HG02885 (cell line): ENCODE measurements around the gene RDH14.

ENCODE experiments used
- ATAC-seq: cut with Tn5 transposase; IDR thresholded peaks from one replicate; pipeline ENCODE4 v1.9.1; 2021; ENCODE audit warnings: mild to moderate bottlenecking; ENCODE audit not compliant: unreplicated experiment, poor library complexity

RDH14 gene

DNA sequence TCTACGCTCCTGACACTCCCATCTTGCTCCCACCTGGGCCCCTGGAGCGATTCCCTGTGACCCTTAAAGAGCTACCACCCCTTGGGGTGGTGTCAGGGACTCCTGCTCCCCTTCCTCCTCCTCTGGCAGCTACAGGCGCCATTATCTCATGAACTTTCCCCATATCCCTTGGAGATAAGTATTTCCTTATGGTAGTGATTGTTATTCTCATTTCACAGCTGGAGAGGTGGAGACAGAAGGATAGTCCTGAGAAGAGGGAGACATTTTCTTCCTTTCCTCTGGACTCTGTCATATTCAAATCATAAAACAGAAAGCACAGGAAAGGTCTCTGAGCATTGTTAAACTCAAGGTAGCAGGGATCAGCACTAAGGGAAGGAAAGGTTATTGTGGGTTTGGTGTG, 34.6 kb downstream of the RDH14 start:
- no peak for ATAC-seq

DNA sequence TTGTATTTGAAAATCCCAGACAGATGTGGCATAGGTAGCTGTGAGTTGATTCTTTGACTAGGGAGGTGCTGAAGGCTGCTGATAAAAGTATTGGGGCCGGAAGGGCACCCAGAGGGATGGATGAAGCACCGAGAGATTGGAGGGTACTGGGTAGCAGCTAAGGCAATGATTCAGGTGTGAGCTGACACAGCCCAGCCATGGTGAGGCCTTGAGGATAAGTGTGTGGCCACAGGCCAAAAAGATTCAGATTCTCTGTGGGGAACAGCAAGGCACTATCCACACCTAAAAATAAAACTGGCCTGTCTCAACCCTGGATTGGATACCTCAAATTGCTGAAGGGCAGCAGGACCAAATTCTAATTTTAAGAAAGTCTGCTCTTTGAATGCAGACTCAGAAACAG, 35.2 kb downstream of the RDH14 start:
- ATAC-seq = no peak

DNA sequence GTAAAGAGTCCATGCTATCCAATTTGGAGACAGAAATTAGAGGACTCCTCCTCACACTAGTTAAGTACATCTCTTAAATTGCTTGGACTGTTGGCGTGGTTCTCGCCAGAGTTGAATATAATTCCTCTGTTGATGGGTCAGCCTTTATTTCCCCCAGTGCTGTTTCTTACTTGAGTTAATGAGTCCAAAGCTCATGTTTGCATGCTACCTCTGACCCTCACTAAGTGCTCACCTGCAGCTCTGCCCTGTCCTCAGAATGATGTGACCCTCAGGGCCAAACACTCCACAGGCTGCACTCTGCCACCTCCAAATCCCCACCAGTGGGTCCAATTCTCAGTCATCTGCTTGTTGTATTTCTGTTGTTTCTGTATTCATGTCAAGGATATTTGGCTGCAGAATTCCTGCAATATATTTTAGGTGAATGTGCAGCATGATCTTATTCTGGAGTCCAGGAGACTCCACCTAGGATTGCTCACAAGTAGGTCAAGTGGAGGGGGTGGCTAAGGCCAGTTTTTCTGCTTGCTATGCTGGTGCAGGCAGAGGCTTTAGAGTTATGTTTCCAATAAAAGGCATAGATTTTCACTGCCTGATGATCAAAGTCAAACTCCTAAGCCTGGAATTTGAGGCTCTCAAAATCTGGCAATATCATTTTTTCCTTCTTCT, 37.8 kb downstream of the RDH14 start:
- no peak for ATAC-seq

DNA sequence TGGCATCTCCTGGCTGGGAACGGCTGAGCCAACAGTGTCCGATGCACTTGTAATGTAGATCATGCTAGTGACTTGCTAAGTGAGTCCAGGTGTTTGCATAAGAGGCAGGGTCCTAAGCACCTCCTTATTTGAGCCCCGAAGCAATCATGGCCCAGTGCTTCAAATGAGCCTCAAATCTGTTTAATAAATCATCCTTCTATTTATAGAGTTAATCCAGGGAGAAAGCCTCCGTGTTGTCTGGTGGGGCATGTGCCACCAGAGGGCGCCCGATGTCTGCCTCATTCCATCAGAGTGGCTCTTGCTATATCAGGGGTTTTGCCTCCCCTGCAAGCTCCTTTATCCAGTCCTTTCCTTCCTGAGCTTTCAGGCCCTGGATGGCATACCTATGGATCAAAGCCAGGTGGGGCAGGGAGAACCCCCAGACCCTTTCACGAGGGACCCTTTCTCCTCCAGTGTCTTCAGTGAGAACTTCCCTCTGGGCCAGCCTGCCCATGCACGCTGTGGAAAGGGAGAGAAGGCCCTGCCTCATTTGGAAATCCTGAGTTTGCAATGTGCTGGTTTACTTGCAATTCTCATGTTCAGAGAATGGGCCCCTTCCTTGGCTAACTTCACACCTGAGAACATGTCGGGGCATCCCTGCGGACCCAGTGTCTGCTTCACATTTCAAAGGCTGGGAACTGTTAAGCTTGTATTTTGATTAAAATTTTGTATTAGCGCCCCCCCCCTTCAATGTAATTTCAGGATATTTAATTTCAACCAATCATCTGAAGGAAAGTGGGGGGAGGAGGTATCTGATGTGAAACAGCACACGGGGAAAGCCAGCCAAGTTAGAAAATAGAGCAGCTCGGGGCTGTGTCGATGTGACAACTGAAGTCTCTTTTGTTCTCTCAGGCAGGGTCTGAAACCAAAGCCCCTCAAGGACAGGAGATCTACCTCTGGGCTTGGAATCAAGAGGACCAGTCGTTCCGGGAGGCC, 39.7 kb downstream of the RDH14 start:
- peak; percentile 91 for ATAC-seq

DNA sequence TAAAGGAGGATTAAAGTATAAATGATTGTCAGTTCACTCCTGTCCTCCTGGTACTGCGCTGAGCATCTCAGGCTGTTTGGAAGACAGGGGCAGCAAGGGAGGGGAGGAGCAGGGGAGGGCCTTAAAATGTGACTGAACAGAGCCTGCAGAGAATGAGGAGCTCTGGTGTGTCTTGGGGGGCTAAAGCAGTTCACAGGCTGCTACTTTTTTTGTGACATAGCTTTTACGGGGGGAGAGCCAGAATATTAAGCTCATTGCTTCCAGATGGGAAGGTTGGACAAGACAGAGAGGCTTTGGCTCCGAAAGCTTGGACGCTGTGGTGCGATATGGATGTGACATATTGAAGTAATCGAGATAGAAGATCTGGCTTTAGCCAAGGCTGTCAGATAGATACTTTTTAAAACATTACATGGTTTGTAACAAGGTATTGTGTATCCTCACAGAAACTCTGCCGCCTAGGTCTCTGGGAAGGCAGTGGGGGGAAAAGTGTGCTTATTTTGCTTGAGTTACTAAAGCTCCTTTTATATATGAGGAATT, 40.5 kb downstream of the RDH14 start:
- ATAC-seq = no peak

DNA sequence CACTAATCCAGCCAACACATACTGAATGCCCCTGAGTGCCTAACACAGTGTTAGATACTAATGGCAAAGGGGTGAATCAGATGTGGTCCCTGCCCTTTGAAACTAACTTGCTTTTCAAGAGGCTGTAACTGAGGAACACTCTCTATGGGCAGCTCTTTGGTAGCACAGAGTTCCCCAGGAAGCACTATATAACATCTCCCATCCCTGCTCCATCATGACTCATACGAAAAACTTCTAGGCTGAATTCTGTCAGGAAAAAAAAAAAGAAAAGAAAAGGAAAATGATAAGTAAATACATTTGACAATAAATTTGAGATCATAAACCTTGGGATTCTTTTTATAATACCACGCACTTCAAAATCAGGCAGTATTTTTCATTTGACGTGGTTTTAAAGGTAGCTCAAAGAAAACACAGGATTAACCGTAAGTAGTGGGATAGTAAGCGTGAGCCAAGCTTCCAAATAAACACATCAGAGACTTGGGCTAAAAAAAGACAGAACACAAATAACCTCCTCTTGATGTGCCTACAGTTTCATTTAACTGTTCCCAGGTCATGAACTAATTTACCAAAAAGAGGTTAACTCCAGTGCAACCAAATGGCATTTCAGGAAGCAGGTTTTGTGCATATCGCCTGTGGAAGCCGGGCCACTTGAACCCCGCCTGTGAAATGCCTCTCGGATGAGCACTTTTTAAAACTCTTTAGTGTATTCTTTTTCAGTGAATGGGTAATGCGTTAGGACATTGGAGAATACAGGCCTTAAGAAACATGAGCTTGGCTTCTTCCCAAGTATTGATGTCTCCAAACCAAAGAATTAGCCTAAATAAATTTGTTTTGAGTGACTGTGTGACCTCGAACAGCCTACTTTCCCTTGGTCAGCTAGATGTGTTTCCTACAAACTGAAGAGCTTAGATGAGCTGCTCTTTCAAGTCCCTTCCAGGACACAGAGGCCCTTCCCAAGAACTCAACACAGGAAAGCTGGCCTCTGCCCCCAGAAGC, 42.0 kb downstream of the RDH14 start:
- ATAC-seq = no peak

DNA sequence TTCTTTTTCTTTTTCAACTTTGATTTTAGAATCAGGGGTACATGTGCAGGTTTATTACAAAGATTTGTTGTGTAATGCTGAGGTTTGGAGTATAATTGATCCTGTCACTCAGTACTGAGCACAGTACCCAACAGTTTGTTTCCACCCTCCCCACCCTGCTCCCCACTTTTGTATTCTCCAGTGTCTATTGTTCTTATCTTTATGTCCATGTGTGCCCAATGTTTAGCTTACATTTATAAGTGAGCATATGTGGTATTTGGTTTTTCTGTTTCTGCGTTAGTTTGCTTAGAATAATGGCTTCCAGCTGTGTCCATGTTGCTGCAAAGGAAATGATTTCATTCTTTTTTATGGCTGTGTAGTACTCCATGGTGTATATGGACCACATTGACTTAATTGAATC, 43.1 kb downstream of the RDH14 start:
- no peak for ATAC-seq

DNA sequence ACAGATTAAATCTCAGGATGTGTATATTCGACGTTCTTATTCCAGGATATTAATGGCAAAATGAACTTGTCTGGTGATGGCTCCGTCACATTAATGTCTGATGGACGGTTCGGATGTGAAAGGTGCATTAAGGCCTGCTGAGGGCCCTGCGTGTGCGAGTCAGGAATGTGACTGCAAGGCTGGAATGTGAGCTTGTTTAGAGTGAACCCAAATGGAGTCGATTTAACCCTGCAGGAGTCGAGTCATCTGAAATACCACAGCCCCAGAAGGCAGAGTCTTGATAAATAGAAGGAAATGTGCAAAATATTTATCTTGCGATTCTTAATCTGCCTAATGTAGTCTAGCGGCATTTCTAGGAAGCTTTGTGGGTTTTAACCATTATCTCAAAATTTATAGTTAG, 44.3 kb downstream of the RDH14 start:
- no peak for ATAC-seq

DNA sequence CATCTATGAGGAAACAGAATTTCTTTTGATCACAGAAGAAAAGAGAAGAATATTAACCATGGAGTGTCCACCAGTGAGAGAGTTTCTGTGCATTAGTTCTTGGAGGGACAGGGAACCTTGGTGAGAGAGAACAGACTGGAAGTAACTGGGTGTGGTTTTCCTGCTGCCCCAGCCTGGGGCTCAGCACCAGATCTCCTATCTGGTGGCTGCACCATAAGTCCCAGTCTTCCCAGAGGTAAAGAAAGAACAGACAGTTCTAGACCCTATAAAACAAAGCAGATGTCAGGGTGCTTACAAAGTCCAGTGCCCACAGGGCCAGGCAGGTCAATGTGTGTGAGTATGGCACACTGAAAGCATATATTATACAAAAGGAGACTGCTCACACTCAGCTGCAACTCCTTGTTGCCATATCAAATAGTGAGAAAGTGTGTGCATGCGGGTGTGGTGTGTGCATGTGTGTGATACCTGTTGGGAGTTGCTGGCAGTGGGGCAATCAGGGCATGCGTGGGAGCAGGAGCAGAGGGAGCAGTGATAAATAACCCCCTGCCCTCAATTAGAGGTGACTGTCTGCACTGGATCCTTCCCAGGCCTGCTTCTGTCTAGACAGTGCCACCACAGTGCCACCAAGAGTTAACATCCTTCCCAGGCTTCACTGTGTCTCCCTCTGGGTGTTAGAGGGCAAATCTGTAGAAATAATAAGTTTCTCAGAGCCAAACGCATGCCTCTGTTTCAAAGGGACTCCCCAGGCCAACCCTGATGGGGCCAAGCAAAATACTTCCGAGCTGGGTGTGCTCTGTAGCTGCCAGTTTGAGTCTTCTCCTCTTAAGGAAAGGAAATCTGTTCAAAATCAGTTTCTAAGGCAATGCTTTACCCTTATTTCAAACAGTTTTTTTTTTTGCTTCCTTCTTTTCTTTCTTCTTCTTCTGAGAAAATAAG, 45.7 kb downstream of the RDH14 start:
- ATAC-seq = no peak

DNA sequence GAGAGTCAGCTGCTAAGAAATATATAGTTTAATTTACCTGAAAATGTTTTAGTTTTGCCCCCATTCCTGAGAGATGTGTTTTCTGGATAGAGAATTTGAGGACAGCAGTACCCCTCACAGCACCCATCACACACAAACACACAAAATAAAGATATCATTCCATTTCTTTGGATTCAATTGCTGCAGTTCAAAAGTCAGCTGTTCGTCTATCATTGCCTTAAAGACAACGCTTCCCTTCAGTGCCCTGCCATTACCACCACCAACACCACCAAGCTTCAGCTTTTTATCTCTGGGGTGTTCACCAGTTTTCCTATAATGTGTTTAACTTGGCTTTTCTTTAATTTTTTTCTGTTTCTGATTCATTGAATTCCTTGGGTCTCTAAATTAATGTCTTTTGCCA, 49.7 kb downstream of the RDH14 start:
- ATAC-seq = no peak

DNA sequence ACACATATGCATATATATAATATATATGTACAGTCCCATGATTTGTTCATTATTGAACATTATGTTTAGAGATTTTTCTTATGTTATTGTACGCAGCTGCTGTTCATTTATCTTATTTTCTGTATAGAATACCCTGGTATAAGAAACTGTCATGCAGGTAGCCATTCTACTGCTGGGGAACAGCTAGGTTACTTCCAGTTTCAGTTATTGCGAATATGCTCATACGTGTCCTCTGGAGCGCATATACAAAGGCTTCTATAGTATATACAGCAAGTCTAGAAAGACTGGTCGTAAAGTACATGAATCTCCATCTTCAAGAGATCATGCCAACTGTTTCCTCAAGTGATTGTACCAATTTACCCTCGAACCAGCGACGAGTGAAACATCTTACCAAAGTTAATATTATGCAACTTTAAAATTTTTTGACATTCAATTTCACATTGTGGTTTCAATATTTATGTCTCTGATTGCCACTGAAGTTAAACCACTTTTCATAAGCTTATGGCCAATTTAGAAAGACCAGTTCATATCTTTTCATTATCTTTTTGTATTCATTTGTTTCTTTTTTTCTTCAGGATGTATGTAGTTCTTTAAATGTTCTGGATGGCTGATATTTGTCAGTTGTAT, 53.5 kb downstream of the RDH14 start:
- no peak for ATAC-seq

DNA sequence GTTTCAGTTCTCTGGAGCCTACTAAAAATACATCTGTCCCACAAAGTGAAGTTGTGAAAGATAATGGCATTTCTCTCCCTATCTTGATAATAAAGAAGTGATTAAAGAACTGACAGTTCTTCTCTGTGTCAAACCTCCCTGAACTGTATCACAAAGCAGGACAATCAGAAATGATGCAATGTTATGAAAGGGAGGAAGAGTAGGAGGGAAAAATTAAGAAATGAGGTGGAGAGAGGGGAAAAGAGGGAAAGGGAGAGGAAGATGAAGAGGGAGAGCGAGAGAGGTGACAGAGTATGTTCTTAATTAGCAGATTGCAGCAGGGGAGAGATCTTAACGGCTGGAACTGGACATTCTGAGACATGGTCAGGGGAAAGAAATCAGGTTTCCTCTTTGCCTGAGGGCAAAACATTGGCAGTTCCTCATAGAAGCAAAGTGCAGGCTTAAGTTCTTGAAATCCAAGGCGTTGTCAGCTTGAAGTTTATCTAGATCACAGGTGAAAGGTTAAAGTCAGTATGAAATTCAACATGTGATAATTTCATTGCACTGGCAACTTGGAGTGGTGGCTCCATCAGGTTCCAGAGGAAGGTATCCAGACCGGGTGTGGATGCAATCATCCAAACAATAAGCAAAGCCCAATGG, 54.6 kb downstream of the RDH14 start:
- ATAC-seq = no peak
